ENCODE results near the gene SHLD2.
A peak's percentile ranks its signal among the peaks of the same experiment; 100 is the strongest.

Gene SHLD2

GRCh38 chr10:87094373-87095235 lies at the start of gene SHLD2, which contains the start of gene GLUD1:
Gene SHLD2, plus strand, starts transcription at chr10:87095206. Its CDS starts 56,149 bp downstream, at chr10:87151355.
Gene GLUD1, minus strand, starts transcription at chr10:87094843. Its CDS starts 74 bp downstream, at chr10:87094769.
- Histone ChIP-seq H3K4me3 (ENCODE audit: low read length) (peak within 1 kb of the TSS; percentile 78), H3K36me3 (ENCODE audit: insufficient read depth, low read depth, low read length) (peaks cover 10% of the 10 kb centered on the region; the same call in 1 of the 2 replicates), H3K9me3 (ENCODE audit: insufficient read depth, low read depth, low read length) (no peaks in the 10 kb centered on the region), H3K4me1 (ENCODE audit: insufficient read depth, low read length) (peaks cover 15% of the 10 kb centered on the region), H3K27ac (ENCODE audit: low read length) (peak within 1 kb of the TSS; percentile 39), H3K27me3 (ENCODE audit: insufficient read depth, low read length) (no peaks in the 10 kb centered on the region), H3K9ac (ENCODE audit: low read depth, low read length) (peak within 1 kb of the TSS; percentile 82; the same call in 1 of the 2 replicates)

- peaks cover 20% of the 10 kb centered on the region for H3K36me3 ChIP-seq (ENCODE audit: insufficient read depth, low read depth, low read length)
- no peak overlapping the region for H3K4me3 ChIP-seq (ENCODE audit: low read length)
- H3K9me3 ChIP-seq (ENCODE audit: insufficient read depth, low read depth, low read length), result no peaks in the 10 kb centered on the region
- H3K9ac ChIP-seq (ENCODE audit: low read depth, low read length), result no peak overlapping the region
- H3K4me1 ChIP-seq (ENCODE audit: insufficient read depth, low read length), result no peaks in the 10 kb centered on the region
- no peaks in the 10 kb centered on the region for H3K27me3 ChIP-seq (ENCODE audit: insufficient read depth, low read length)
- H3K27ac ChIP-seq (ENCODE audit: low read length), result no peak overlapping the region
Observed at GRCh38 chr10:87045434-87045938, 49.5 kb upstream of the SHLD2 start.

- Histone ChIP-seq H3K9me3 (ENCODE audit: insufficient read depth, low read depth, low read length) (no peaks in the 10 kb centered on the region), H3K36me3 (ENCODE audit: insufficient read depth, low read depth, low read length) (peaks cover 77% of the 10 kb centered on the region), H3K4me3 (ENCODE audit: low read length) (no peak overlapping the region), H3K9ac (ENCODE audit: low read depth, low read length) (no peak overlapping the region), H3K4me1 (ENCODE audit: insufficient read depth, low read length) (no peaks in the 10 kb centered on the region), H3K27me3 (ENCODE audit: insufficient read depth, low read length) (no peaks in the 10 kb centered on the region), H3K27ac (ENCODE audit: low read length) (no peak overlapping the region)
Observed at GRCh38 chr10:87053111-87053510, 41.9 kb upstream of the SHLD2 start.

- H3K27me3 ChIP-seq (ENCODE audit: insufficient read depth, low read length), result no peaks in the 10 kb centered on the region
- no peak overlapping the region for H3K4me3 ChIP-seq (ENCODE audit: low read length)
- H3K36me3 ChIP-seq (ENCODE audit: insufficient read depth, low read depth, low read length), result peaks cover 83% of the 10 kb centered on the region
Observed at GRCh38 chr10:87053577-87054181, 41.3 kb upstream of the SHLD2 start.

GRCh38 chr10:87054373-87055295 lies 40.4 kb upstream of the SHLD2 start:
- Histone ChIP-seq H3K4me1 (ENCODE audit: insufficient read depth, low read length) (no peaks in the 10 kb centered on the region), H3K9me3 (ENCODE audit: insufficient read depth, low read depth, low read length) (no peaks in the 10 kb centered on the region), H3K27me3 (ENCODE audit: insufficient read depth, low read length) (no peaks in the 10 kb centered on the region), H3K9ac (ENCODE audit: low read depth, low read length) (no peak overlapping the region), H3K27ac (ENCODE audit: low read length) (no peak overlapping the region), H3K36me3 (ENCODE audit: insufficient read depth, low read depth, low read length) (peaks cover 91% of the 10 kb centered on the region), H3K4me3 (ENCODE audit: low read length) (no peak overlapping the region)

More at GRCh38 chr10:87053577-87054181, 41.3 kb upstream of the SHLD2 start:
- Histone ChIP-seq H3K9me3 (ENCODE audit: insufficient read depth, low read depth, low read length) (no peaks in the 10 kb centered on the region), H3K4me1 (ENCODE audit: insufficient read depth, low read length) (no peaks in the 10 kb centered on the region), H3K9ac (ENCODE audit: low read depth, low read length) (no peak overlapping the region), H3K27ac (ENCODE audit: low read length) (no peak overlapping the region)

- Histone ChIP-seq H3K9ac (ENCODE audit: low read depth, low read length) (no peak overlapping the region), H3K27me3 (ENCODE audit: insufficient read depth, low read length) (no peaks in the 10 kb centered on the region), H3K4me1 (ENCODE audit: insufficient read depth, low read length) (no peaks in the 10 kb centered on the region), H3K4me3 (ENCODE audit: low read length) (no peak overlapping the region), H3K27ac (ENCODE audit: low read length) (no peak overlapping the region), H3K36me3 (ENCODE audit: insufficient read depth, low read depth, low read length) (peaks cover 86% of the 10 kb centered on the region), H3K9me3 (ENCODE audit: insufficient read depth, low read depth, low read length) (no peaks in the 10 kb centered on the region)
Observed at GRCh38 chr10:87058171-87058570, 36.8 kb upstream of the SHLD2 start.

GRCh38 chr10:87059401-87059800 lies 35.6 kb upstream of the SHLD2 start:
- H3K4me1 ChIP-seq (ENCODE audit: insufficient read depth, low read length), result no peaks in the 10 kb centered on the region
- H3K4me3 ChIP-seq (ENCODE audit: low read length), result no peak overlapping the region
- no peaks in the 10 kb centered on the region for H3K27me3 ChIP-seq (ENCODE audit: insufficient read depth, low read length)
- H3K27ac ChIP-seq (ENCODE audit: low read length), result no peak overlapping the region
- H3K9me3 ChIP-seq (ENCODE audit: insufficient read depth, low read depth, low read length), result no peaks in the 10 kb centered on the region
- peaks cover 85% of the 10 kb centered on the region for H3K36me3 ChIP-seq (ENCODE audit: insufficient read depth, low read depth, low read length)
- no peak overlapping the region for H3K9ac ChIP-seq (ENCODE audit: low read depth, low read length)

GRCh38 chr10:87060280-87060928 lies 34.6 kb upstream of the SHLD2 start:
- Histone ChIP-seq H3K4me3 (ENCODE audit: low read length) (no peak overlapping the region), H3K27ac (ENCODE audit: low read length) (no peak overlapping the region), H3K4me1 (ENCODE audit: insufficient read depth, low read length) (no peaks in the 10 kb centered on the region), H3K9ac (ENCODE audit: low read depth, low read length) (no peak overlapping the region), H3K36me3 (ENCODE audit: insufficient read depth, low read depth, low read length) (peaks cover 84% of the 10 kb centered on the region), H3K27me3 (ENCODE audit: insufficient read depth, low read length) (no peaks in the 10 kb centered on the region), H3K9me3 (ENCODE audit: insufficient read depth, low read depth, low read length) (no peaks in the 10 kb centered on the region)

- Histone ChIP-seq H3K27ac (ENCODE audit: low read length) (no peak overlapping the region), H3K27me3 (ENCODE audit: insufficient read depth, low read length) (no peaks in the 10 kb centered on the region), H3K4me1 (ENCODE audit: insufficient read depth, low read length) (no peaks in the 10 kb centered on the region), H3K9ac (ENCODE audit: low read depth, low read length) (no peak overlapping the region), H3K9me3 (ENCODE audit: insufficient read depth, low read depth, low read length) (no peaks in the 10 kb centered on the region), H3K36me3 (ENCODE audit: insufficient read depth, low read depth, low read length) (peaks cover 85% of the 10 kb centered on the region), H3K4me3 (ENCODE audit: low read length) (no peak overlapping the region)
Observed at GRCh38 chr10:87064651-87065050, 30.4 kb upstream of the SHLD2 start.

GRCh38 chr10:87066178-87066577 lies 28.8 kb upstream of the SHLD2 start:
- Histone ChIP-seq H3K27ac (ENCODE audit: low read length) (no peak overlapping the region), H3K4me1 (ENCODE audit: insufficient read depth, low read length) (no peaks in the 10 kb centered on the region), H3K9ac (ENCODE audit: low read depth, low read length) (no peak overlapping the region), H3K36me3 (ENCODE audit: insufficient read depth, low read depth, low read length) (peaks cover 70% of the 10 kb centered on the region), H3K4me3 (ENCODE audit: low read length) (no peak overlapping the region), H3K9me3 (ENCODE audit: insufficient read depth, low read depth, low read length) (no peaks in the 10 kb centered on the region), H3K27me3 (ENCODE audit: insufficient read depth, low read length) (no peaks in the 10 kb centered on the region)

- Histone ChIP-seq H3K9me3 (ENCODE audit: insufficient read depth, low read depth, low read length) (no peaks in the 10 kb centered on the region), H3K27ac (ENCODE audit: low read length) (no peak overlapping the region), H3K27me3 (ENCODE audit: insufficient read depth, low read length) (no peaks in the 10 kb centered on the region), H3K36me3 (ENCODE audit: insufficient read depth, low read depth, low read length) (peaks cover 71% of the 10 kb centered on the region), H3K4me3 (ENCODE audit: low read length) (no peak overlapping the region), H3K9ac (ENCODE audit: low read depth, low read length) (no peak overlapping the region), H3K4me1 (ENCODE audit: insufficient read depth, low read length) (no peaks in the 10 kb centered on the region)
Observed at GRCh38 chr10:87066865-87067264, 28.1 kb upstream of the SHLD2 start.

Measured in iPS-20b (cell line).